H1 (cell line): ENCODE data around the gene PAX5. TPM values are rescaled to one million over a fixed set of nuclear protein-coding genes. Genes with fewer than 3 reads are reported as not detected.

Experiments used
- CHD7 ChIP-seq: fragments of 300-600 bp; sonication (generic); IDR thresholded peaks from 2 replicates; pipeline ENCODE4 v1.7.1; 2012; ENCODE audit warnings: low read length, moderate library complexity, mild to moderate bottlenecking, inconsistent platforms; ENCODE audit not compliant: insufficient replicate concordance
- EP300 ChIP-seq, 2 experiments: IDR thresholded peaks; 1 replicate in 1 of 2; 2 replicates in 1 of 2; pipeline ENCODE4 v1.6.1; 2011 to 2012; ENCODE audit warnings: low read depth in 2 of 2, low read length in 2 of 2, mild to moderate bottlenecking in 2 of 2, borderline replicate concordance in 1 of 2, inconsistent platforms in 1 of 2, moderate library complexity in 1 of 2
- JUN ChIP-seq: IDR thresholded peaks from 2 replicates; pipeline ENCODE4 v1.6.1; 2011; ENCODE audit warnings: low read depth, mild to moderate bottlenecking, improper control_type of control experiment, low read length
- KDM1A ChIP-seq: fragments of 200-600, 300-600 bp; sonication (generic); IDR thresholded peaks from 2 replicates; pipeline ENCODE4 v1.7.1; 2016; ENCODE audit warnings: mild to moderate bottlenecking, low read length, borderline replicate concordance
- SIX5 ChIP-seq: IDR thresholded peaks from 2 replicates; pipeline ENCODE4 v1.6.1; 2011; ENCODE audit warnings: mild to moderate bottlenecking, low read depth, low read length
- SP2 ChIP-seq: IDR thresholded peaks from 2 replicates; pipeline ENCODE4 v1.6.1; 2012; ENCODE audit warnings: mild to moderate bottlenecking, low read length, inconsistent platforms
- polyA plus RNA-seq, 7 experiments: library from polyadenylated mRNA; depleted of rRNA in 3 of 7; stranded (reverse) in 5 of 7; unstranded in 2 of 7; fragments of >200 nt in 5 of 7; fragments of 200-250 nt in 2 of 7; gene quantifications; 1 replicate in 5 of 7; 2 replicates in 1 of 7; 4 replicates in 1 of 7; pipeline versions ENCODE4 v1.2.1 to v1.2.3, GENCODE V29; 2011 to 2013; ENCODE audit warnings: missing spikeins in 2 of 7, mixed read lengths in 2 of 7
- total RNA-seq: library from RNA; stranded (reverse); fragmentation: NEBNext Ultra II Directional; extraction: Animal tissue kit (Norgen Biotek cat#: 25700); gene quantifications from 2 replicates; pipeline ENCODE4 v1.2.1, GENCODE V29; 2021

PAX5 gene
- total and polyA plus RNA-seq, 2 of the 8 experiments (the other 6 are each of a cell fraction or from before 2014, with no cell fraction given), result 0.29 to 0.43 TPM

DNA sequence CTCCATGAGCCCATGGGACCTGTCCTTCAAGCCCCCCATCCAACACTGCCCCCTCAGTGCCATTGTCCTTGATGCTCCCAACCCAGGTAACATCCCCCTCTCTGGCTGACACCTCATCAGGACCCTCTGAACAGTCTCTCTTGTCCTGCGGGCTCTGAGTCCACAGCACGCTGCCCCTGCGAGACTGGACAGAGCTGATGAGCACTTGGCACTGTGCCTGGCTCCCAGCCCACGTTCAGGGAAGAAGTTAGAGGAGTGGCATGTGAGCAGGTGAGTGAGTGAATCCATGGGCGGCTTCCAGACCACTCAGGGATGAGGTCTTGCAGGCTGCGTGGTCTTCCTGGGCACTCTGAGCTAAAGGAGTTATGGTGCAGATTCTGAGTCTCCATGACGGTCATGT, 70.7 kb downstream of the PAX5 start (continued):
- TF ChIP-seq CHD7 (no peak), EP300 (IDR thresholded peaks at IDR 0.05; ENCODE audit: borderline replicate concordance in 1 of 2, low read depth in 2 of 2, low read length in 2 of 2) (no peak), JUN (no peak), SIX5 (no peak), KDM1A (no peak), SP2 (no peak)
